Calu3 (cell line): ENCODE data around the gene BCL2L12. TPM values are rescaled to one million over a fixed set of nuclear protein-coding genes. Genes with fewer than 3 reads are reported as not detected.

Experiments used
- BruUV-seq: library from RNA; stranded (reverse); fragments of 400-500 nt; replicated peaks from 2 replicates; lab custom pipeline; 2021; lab: Mats Ljungman, UMichigan
- CTCF ChIA-PET: fragments of 300-600 bp; sonication (Branson Sonifier 250); formaldehyde crosslinking; loops from one replicate; lab custom pipeline; 2022; ENCODE audit warnings: antibody characterized with exemption; lab: Charles Lee
- DNase-seq: peaks from one replicate; pipeline ENCODE4 v3.0.0; 2022
- H3K27ac Mint-ChIP-seq: one replicate; pipeline ENCODE4 v1.8.0; 2022; ENCODE audit warnings: mixed read lengths; ENCODE audit not compliant: unreplicated experiment
- H3K27me3 Mint-ChIP-seq: one replicate; pipeline ENCODE4 v1.8.0; 2022; ENCODE audit warnings: mixed read lengths; ENCODE audit not compliant: unreplicated experiment
- H3K36me3 Mint-ChIP-seq: one replicate; pipeline ENCODE4 v1.8.0; 2022; ENCODE audit warnings: mild to moderate bottlenecking, moderate library complexity, mixed read lengths; ENCODE audit not compliant: insufficient read depth, unreplicated experiment
- H3K4me1 Mint-ChIP-seq: one replicate; pipeline ENCODE4 v1.8.0; 2022; ENCODE audit warnings: mild to moderate bottlenecking, low read depth, mixed read lengths; ENCODE audit not compliant: unreplicated experiment
- H3K4me3 Mint-ChIP-seq: one replicate; pipeline ENCODE4 v1.8.0; 2022; ENCODE audit warnings: mild to moderate bottlenecking, low read depth, moderate library complexity, mixed read lengths; ENCODE audit not compliant: unreplicated experiment
- H3K9me3 Mint-ChIP-seq: one replicate; pipeline ENCODE4 v1.8.0; 2022; ENCODE audit warnings: low read depth, mixed read lengths; ENCODE audit not compliant: unreplicated experiment
- intact Hi-C: fragments of 100-400 bp; cut with micrococcal nuclease; formaldehyde crosslinking; loops from one replicate; pipeline ENCODE4 v1.10.0; 2022; ENCODE audit not compliant: unreplicated experiment
- total RNA-seq: library from RNA; stranded (reverse); gene quantifications from 2 replicates; pipeline ENCODE4 v1.2.3, GENCODE V29; 2022
- TF ChIP-seq, protein P1 (sequence below): fragments of 200-600 bp; IDR thresholded peaks from one replicate; pipeline ENCODE4 v1.8.0; 2022; ENCODE audit warnings: antibody characterized with exemption; ENCODE audit not compliant: unreplicated experiment

BCL2L12 gene
- total RNA-seq, 1 experiment from 2014 or later: 70.8 TPM

GRCh38 chr19:49689133-49690078 is 23.7 kb downstream of the BCL2L12 start, which contains the start of gene ADM5:
ADM5 (plus strand) TSS chr19:49689594; CDS start chr19:49689838, 244 bp downstream.
- Mint-ChIP-seq H3K36me3 (peaks cover 79% of the 10 kb centered on the region), H3K9me3 (no peaks in the 10 kb centered on the region), H3K27ac (peak within 1 kb of the TSS; percentile 24), H3K4me3 (no peak within 1 kb of the TSS), H3K4me1 (no peaks in the 10 kb centered on the region), H3K27me3 (no peaks in the 10 kb centered on the region)
- no peak for DNase-seq
- CTCF ChIA-PET: no interaction called here
- BruUV-seq: no TSS peak
- intact Hi-C loops: no loop called here
- TF ChIP-seq, protein P1, sequence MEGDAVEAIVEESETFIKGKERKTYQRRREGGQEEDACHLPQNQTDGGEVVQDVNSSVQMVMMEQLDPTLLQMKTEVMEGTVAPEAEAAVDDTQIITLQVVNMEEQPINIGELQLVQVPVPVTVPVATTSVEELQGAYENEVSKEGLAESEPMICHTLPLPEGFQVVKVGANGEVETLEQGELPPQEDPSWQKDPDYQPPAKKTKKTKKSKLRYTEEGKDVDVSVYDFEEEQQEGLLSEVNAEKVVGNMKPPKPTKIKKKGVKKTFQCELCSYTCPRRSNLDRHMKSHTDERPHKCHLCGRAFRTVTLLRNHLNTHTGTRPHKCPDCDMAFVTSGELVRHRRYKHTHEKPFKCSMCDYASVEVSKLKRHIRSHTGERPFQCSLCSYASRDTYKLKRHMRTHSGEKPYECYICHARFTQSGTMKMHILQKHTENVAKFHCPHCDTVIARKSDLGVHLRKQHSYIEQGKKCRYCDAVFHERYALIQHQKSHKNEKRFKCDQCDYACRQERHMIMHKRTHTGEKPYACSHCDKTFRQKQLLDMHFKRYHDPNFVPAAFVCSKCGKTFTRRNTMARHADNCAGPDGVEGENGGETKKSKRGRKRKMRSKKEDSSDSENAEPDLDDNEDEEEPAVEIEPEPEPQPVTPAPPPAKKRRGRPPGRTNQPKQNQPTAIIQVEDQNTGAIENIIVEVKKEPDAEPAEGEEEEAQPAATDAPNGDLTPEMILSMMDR: no peak

- Mint-ChIP-seq H3K27me3 (no peaks in the 10 kb centered on the region), H3K4me1 (no peaks in the 10 kb centered on the region), H3K36me3 (peaks cover 72% of the 10 kb centered on the region), H3K4me3 (no peak overlapping the region), H3K9me3 (no peaks in the 10 kb centered on the region), H3K27ac (peak overlapping the region; percentile 24)
- no TSS peak for BruUV-seq
- TF ChIP-seq, protein P1: no peak
- DNase-seq: no peak
- intact Hi-C loops: no loop called here
- CTCF ChIA-PET: no interaction called here
Measured at GRCh38 chr19:49690079-49690655, 24.4 kb downstream of the BCL2L12 start.

DNA sequence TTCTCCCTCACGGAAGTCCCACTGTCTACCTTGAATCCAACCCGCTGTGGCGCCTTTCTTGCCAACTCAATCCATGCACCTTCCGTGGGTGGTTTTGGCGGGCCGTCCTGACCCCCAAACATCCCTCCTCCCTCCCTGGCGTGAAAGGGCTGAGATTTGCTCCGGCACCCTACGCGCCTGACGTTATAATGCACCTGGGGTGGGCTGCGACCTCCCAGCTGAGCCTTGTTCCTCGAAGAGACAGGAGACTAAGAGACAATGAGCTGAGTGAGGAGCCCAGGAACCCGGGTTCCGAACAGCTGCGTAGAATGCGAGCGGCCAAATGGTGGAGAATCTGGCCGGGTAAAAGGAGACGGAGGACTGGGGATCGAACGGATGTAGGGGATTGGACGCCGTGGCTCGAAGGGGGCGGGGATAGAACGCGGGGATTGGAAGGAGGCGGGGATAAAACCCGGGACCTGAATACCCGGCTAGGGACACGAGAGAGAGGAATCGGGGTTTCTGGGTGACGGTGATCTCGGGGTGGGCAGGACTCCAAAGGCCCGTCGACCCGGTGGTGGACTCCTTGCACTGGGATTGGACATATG is 25.0 kb downstream of the BCL2L12 start, which contains the start of gene CPT1C:
Gene CPT1C, plus strand, starts transcription at position 461 of the 587 bp plus-strand sequence. CDS start 1,137 bp downstream, outside the sequence.
- no peak for DNase-seq
- no peaks in the 10 kb centered on the region for H3K27me3 Mint-ChIP-seq
- CTCF ChIA-PET: no interaction called here
- H3K36me3 Mint-ChIP-seq: peaks cover 66% of the 10 kb centered on the region
- intact Hi-C loops: no loop called here
- H3K9me3 Mint-ChIP-seq: no peaks in the 10 kb centered on the region
- TF ChIP-seq, protein P1: no peak
- H3K4me1 Mint-ChIP-seq: no peaks in the 10 kb centered on the region
- H3K4me3 Mint-ChIP-seq: no peak within 1 kb of the TSS
- peak within 1 kb of the TSS; percentile 24 for H3K27ac Mint-ChIP-seq
- no TSS peak for BruUV-seq

DNA sequence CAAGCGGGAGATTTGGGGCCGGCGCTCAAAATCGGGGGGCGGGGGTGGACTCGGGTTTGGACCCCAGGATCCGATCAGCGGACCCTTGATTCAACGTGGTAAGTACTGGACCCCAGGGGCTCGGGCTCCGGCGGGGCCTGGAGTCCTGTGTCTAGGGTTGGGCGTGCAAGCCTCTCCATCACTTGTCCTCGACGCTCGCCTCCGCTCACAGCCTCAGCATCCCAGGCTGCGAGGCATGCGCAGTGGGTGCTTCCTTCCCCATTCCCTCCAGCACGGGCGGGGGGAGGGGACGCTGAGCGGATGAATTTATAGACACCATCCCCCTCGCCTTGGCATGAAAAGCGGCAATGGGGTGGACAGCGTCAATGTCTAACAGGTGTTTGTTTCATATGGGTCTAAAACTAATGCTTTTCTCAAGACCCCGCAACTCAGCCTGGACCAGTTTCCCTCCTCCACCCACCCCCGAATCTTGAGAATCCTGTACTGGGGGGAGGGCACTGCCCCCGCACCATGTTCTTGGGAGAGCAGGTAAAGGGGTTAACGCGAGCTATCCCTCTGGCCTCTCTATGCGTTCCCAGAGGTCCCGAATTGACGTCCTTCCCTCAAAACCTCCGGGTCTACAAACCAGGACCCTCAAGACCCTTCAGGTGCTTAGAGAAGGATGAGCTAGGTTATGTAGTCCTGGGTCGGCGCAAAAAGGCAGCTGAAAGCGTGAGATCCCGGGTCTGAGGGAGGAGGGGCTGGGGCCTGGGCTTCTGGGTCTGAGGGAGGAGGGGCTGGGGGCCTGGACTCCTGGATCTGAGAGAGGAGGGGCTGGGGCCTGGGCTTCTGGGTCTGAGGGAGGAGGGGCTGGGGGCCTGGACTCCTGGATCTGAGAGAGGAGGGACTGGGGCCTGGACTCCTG is 25.8 kb downstream of the BCL2L12 start:
- H3K27ac Mint-ChIP-seq: peak overlapping the region; percentile 24
- no peak overlapping the region for H3K4me3 Mint-ChIP-seq
- BruUV-seq: no TSS peak
- CTCF ChIA-PET: no interaction called here
- intact Hi-C loops: no loop called here
- no peaks in the 10 kb centered on the region for H3K27me3 Mint-ChIP-seq
- TF ChIP-seq, protein P1: no peak
- no peaks in the 10 kb centered on the region for H3K4me1 Mint-ChIP-seq
- no peaks in the 10 kb centered on the region for H3K9me3 Mint-ChIP-seq
- H3K36me3 Mint-ChIP-seq: peaks cover 61% of the 10 kb centered on the region
- no peak for DNase-seq
